Lung (tissue), 12 donors: Measurements from ENCODE around the gene POLR2A. TPM values are rescaled to one million over a fixed set of nuclear protein-coding genes. Genes with fewer than 3 reads are reported as not detected.
A peak's percentile ranks its signal among the peaks of the same experiment; 100 is the strongest.

Experiments
- ATAC-seq: fragments of 200-7000 bp; cut with Tn5 transposase; one replicate; pipeline ENCODE4 v1.9.1; 2020; ENCODE audit warnings: moderate number of reproducible peaks; ENCODE audit not compliant: insufficient read depth, low FRiP score
- DNase-seq, 3 donors: peaks; one replicate each; pipeline ENCODE4 v3.0.0-alpha.2; 2013 to 2017
- H3K27ac ChIP-seq, 2 donors: one replicate each; pipeline ENCODE4 v1.5.1; 2013; ENCODE audit warnings: mild to moderate bottlenecking in 2 of 2, moderate library complexity in 2 of 2, control low read depth in 1 of 2, inconsistent platforms in 1 of 2, low read depth in 1 of 2, low read length in 1 of 2
- H3K27me3 ChIP-seq, 3 donors: one replicate each; pipeline ENCODE4 v1.5.1; 2013; ENCODE audit warnings: low read length in 2 of 3; ENCODE audit not compliant: control insufficient read depth in 3 of 3, insufficient read depth in 3 of 3
- H3K36me3 ChIP-seq, 4 donors: one replicate each; pipeline ENCODE4 v1.5.1; 2013; ENCODE audit warnings: low read length in 4 of 4, mild to moderate bottlenecking in 1 of 4, moderate library complexity in 1 of 4; ENCODE audit not compliant: control insufficient read depth in 4 of 4, insufficient read depth in 4 of 4
- H3K4me1 ChIP-seq, 5 donors: one replicate each; pipeline ENCODE4 v1.5.1; 2013; ENCODE audit warnings: low read length in 5 of 5, mild to moderate bottlenecking in 2 of 5, moderate library complexity in 1 of 5; ENCODE audit not compliant: control insufficient read depth in 5 of 5, insufficient read depth in 5 of 5
- H3K4me3 ChIP-seq: one replicate; pipeline ENCODE4 v1.5.1; 2013; ENCODE audit warnings: mild to moderate bottlenecking, control low read depth, moderate library complexity
- H3K9ac ChIP-seq, 2 donors: one replicate each; pipeline ENCODE4 v1.5.1; 2013; ENCODE audit warnings: low read length in 2 of 2, control low read depth in 1 of 2; ENCODE audit not compliant: insufficient read depth in 1 of 2
- H3K9me3 ChIP-seq, 4 donors: one replicate each; pipeline ENCODE4 v1.5.1; 2013; ENCODE audit warnings: low read length in 3 of 4, mild to moderate bottlenecking in 1 of 4, moderate library complexity in 1 of 4; ENCODE audit not compliant: control insufficient read depth in 4 of 4, insufficient read depth in 3 of 4
- WGBS, 2 donors: extraction: QIAGEN DNeasy Blood & Tissue Kit; methylation state at CpG; one replicate each; pipeline ENCODE4 v1.1.7; 2013; 5-methylcytosine and 5-hydroxymethylcytosine counted together
- polyA plus RNA-seq, 2 donors: library from polyadenylated mRNA; stranded (reverse); fragments of 200-250 nt; gene quantifications; one replicate each; pipeline ENCODE4 v1.2.1, GENCODE V29; 2013
- total RNA-seq, 2 donors: library from RNA; depleted of rRNA in 1 of 2; stranded (reverse); fragments of >200 nt in 1 of 2; gene quantifications; one replicate each; pipeline ENCODE4 v1.2.1, GENCODE V29; 2014 to 2021
- TF ChIP-seq, protein P1 (sequence below): IDR thresholded peaks from 2 replicates; pipeline ENCODE4 v1.5.1; 2012; ENCODE audit warnings: mild to moderate bottlenecking; ENCODE audit errors: control extremely low read depth, extremely low read depth
- donor health status: control.
- donor health status: control.
- donor health status: Bipolar disorder and iron deficiency.
- donor health status: healthy.
- donor health status: DM: yes; HTN: yes; CAD: no.

Gene POLR2A
- total and polyA plus RNA-seq, 4 donors, result 37.8 to 129 (median 76.9) TPM

DNA sequence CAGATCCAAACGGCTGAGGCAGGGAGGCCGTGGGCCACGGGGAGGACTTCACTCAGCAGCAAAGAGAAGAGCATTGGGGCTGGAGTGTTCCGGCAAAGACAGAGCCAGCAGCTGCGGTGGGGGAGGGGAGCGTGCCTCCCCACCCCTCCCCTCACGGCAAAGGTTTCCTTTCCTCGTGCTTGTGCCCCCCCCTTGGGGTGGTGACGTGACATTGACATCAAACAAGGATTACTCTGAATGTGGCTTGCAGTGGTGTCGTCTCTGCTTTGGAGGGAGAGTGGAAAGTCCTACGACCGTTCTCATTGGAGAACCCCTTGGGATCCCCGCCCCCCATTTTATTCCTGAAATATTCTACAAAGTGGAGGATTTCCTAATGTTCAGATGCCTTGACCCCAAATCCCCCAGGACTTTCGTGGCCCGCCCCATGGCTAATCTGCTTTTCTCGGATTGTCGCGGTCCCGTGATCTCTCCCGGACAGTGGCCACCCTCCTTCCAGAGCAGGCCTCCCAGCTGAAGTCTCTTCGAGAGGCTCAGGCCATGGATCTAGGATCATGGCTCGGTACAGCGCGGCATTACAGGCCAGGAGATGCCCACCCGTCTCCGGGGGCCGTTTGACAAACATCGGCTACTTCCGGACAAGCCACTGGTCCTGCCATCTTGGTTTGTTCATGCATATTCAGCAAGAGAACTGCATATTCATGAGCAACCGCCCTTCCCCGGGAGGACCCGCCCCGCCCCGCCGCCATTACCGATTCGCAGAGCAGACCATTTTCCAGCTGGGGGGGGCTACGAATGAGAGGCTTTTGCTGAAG, 705 bp upstream of the POLR2A start:
- H3K4me3 ChIP-seq, result peak overlapping the region; percentile 59
- H3K4me1 ChIP-seq, result peaks cover 6 to 54% (median 25%) of the 10 kb centered on the region in 5 donors
- ATAC-seq (peak; percentile 65), DNase-seq (peak; percentile 96)
- peak overlapping the region; percentile 99 to 100 for H3K27ac ChIP-seq
- H3K9me3 ChIP-seq, result no peaks in the 10 kb centered on the region
- H3K27me3 ChIP-seq, result no peaks in the 10 kb centered on the region
- no peaks in the 10 kb centered on the region for H3K36me3 ChIP-seq
- TF ChIP-seq, protein P1, sequence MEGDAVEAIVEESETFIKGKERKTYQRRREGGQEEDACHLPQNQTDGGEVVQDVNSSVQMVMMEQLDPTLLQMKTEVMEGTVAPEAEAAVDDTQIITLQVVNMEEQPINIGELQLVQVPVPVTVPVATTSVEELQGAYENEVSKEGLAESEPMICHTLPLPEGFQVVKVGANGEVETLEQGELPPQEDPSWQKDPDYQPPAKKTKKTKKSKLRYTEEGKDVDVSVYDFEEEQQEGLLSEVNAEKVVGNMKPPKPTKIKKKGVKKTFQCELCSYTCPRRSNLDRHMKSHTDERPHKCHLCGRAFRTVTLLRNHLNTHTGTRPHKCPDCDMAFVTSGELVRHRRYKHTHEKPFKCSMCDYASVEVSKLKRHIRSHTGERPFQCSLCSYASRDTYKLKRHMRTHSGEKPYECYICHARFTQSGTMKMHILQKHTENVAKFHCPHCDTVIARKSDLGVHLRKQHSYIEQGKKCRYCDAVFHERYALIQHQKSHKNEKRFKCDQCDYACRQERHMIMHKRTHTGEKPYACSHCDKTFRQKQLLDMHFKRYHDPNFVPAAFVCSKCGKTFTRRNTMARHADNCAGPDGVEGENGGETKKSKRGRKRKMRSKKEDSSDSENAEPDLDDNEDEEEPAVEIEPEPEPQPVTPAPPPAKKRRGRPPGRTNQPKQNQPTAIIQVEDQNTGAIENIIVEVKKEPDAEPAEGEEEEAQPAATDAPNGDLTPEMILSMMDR, result no peak
- 0 to 1% methylated on average over 38 of the region's 38 CpGs for WGBS, 2 donors
- peak overlapping the region; percentile 98 to 99 for H3K9ac ChIP-seq

DNA sequence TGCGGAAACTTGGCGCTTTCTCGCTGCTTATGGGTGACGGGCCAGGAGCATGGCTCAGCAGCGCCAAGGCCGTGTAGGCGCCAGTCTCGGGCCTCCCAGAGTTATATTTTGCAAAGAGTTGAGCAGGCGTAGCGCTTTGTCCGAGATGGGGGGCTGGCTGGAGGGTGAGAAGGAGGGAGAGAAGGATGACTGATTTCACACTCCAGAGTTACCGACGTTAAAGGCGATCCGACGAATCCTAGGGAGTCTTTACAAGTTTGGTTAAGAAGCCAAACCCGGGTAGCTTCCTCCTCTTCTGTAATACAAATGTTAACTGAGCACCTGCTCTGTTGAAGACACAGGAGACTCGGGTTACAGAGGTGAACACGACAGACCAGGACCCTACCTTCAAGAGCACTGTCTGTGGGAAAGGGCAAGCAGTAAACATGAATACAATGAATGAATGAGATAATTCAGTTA, 782 bp downstream of the POLR2A start:
- peaks cover 8 to 52% (median 28%) of the 10 kb centered on the region in 5 donors for H3K4me1 ChIP-seq
- no peak for DNase-seq
- no peaks in the 10 kb centered on the region for H3K9me3 ChIP-seq
- H3K4me3 ChIP-seq, result peak overlapping the region; percentile 68
- H3K9ac ChIP-seq, result peak overlapping the region; percentile 61 to 92
- peak overlapping the region; percentile 84 to 89 for H3K27ac ChIP-seq
- H3K27me3 ChIP-seq, result no peaks in the 10 kb centered on the region
- no peak for ATAC-seq
- H3K36me3 ChIP-seq, result no peaks in the 10 kb centered on the region
- 0% methylated on average over 17 to 19 of the region's 19 CpGs for WGBS, 2 donors
- TF ChIP-seq, protein P1, result no peak

DNA sequence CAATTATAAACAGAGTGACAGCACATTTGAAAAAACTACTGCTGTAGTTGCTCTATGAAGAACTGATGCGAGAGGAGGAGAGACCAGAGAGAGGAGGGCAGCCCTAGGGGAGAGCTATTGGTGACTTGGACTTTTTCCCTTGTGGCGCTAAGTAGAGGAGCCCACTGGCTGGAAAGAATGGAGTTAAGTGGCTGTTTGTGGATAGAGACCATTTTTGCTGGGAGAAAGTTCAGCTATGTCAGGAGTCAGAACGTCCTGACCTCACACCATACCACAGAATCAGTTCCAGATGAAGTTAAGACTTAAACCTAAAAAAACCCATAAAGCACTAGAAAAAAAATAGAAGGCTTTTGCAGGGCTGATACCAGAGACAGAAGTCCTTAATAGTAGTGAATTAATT, 2.0 kb downstream of the POLR2A start:
- Histone ChIP-seq H3K4me1 (peaks cover 8 to 49% (median 19%) of the 10 kb centered on the region in 5 donors), H3K36me3 (no peaks in the 10 kb centered on the region), H3K4me3 (no peak overlapping the region), H3K27me3 (no peaks in the 10 kb centered on the region), H3K9me3 (no peaks in the 10 kb centered on the region), H3K9ac (peak overlapping the region in 1 of 2 donors; percentile 53), H3K27ac (no peak overlapping the region)
- DNase-seq (peak in 2 of 3 donors; percentile 46 to 57), ATAC-seq (no peak)
- TF ChIP-seq, protein P1, result no peak
- 43 to 57% methylated on average over 3 of the region's 3 CpGs for WGBS, 2 donors
